ENCODE results near the gene STK32B. TPM values are rescaled to one million over a fixed set of nuclear protein-coding genes. Genes with fewer than 3 reads are reported as not detected.

The STK32B gene
- total and polyA plus RNA-seq, 11 donors = 0.08 to 2.0 (median 0.25) TPM

DNA sequence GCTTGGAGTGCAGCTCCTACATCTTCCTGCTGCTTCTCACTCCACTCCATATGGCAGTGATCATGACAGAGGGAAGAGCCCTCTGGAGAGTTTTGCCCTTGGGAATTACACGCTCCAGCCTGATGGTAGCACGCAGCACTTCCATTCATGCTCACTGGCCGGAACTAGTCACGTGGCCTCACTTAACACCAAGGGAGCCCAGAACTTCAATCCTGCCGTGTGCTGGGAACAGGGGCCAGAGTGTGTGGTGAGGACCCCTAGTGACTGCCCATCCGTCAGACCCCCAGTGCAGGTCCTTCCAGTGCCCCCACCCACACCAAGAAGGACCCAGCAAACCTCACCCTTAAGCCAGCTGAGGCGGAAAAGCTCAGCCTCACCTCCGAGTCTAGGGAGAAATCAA is 426.3 kb downstream of the STK32B start:
- no peak overlapping the region for H3K4me3 ChIP-seq
- ATAC-seq (no peak), DNase-seq (no peak)
- 69 to 74% (median 71%) methylated on average over 7 to 8 of the region's 8 CpGs for WGBS, 4 donors
- no peaks in the 10 kb centered on the region for H3K4me1 ChIP-seq
- no peak overlapping the region for H3K27ac ChIP-seq
- TF ChIP-seq CTCF (IDR thresholded peaks at IDR 0.05) (no peak), POLR2A (IDR thresholded peaks at IDR 0.05) (no peak)
- no peaks in the 10 kb centered on the region for H3K36me3 ChIP-seq
- H3K27me3 ChIP-seq = no peaks in the 10 kb centered on the region
- intact Hi-C loops (cut with DNase I) = no loop called here
- H3K9me3 ChIP-seq = peaks cover 0 to 5% (median 0%) of the 10 kb centered on the region in 12 donors

- H3K27me3 ChIP-seq = no peaks in the 10 kb centered on the region
- intact Hi-C loops (cut with DNase I) = no loop called here
- DNase-seq = no peak
- no peak overlapping the region for H3K4me3 ChIP-seq
- no peaks in the 10 kb centered on the region for H3K36me3 ChIP-seq
- ATAC-seq = no peak
- peaks cover 0 to 5% (median 0%) of the 10 kb centered on the region in 12 donors for H3K9me3 ChIP-seq
- no peak overlapping the region for H3K27ac ChIP-seq
- WGBS, 4 donors = 39 to 52% (median 43%) methylated on average over 4 of the region's 4 CpGs
- H3K4me1 ChIP-seq = no peaks in the 10 kb centered on the region
- TF ChIP-seq CTCF (IDR thresholded peaks at IDR 0.05) = no peak
- no peak for TF ChIP-seq POLR2A (IDR thresholded peaks at IDR 0.05)
Measured at GRCh38 chr4:5478169-5478568, 426.9 kb downstream of the STK32B start.

DNA sequence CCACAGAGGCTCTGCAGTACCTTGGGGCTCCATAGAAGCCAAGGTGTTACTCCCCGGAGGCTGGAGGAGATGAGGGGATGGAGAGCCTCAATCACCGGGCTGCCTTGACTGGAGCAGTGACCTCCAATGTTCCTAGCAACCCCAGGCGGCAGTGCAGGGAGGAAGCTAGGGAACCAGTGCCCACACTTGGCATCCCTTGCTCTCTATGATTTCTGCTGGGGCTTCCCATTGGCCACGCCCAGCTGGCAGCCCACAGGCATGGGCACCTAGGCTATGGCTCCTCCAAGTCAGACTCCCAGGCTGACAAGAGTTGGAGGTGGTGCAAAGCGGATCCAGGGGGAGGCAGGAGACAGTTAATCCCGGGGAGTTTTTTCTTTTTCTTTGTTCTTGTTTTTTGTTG is 427.4 kb downstream of the STK32B start:
- no peak for ATAC-seq
- Histone ChIP-seq H3K36me3 (no peaks in the 10 kb centered on the region), H3K9me3 (peaks cover 0 to 5% (median 0%) of the 10 kb centered on the region in 12 donors), H3K4me3 (no peak overlapping the region), H3K27ac (no peak overlapping the region), H3K27me3 (no peaks in the 10 kb centered on the region), H3K4me1 (no peaks in the 10 kb centered on the region)
- no peak for TF ChIP-seq CTCF (IDR thresholded peaks at IDR 0.05)
- TF ChIP-seq POLR2A (IDR thresholded peaks at IDR 0.05) = no peak
- no peak for DNase-seq
- intact Hi-C loops (cut with DNase I) = no loop called here
- 80 to 85% (median 83%) methylated on average over 5 to 6 of the region's 6 CpGs for WGBS, 4 donors

DNA sequence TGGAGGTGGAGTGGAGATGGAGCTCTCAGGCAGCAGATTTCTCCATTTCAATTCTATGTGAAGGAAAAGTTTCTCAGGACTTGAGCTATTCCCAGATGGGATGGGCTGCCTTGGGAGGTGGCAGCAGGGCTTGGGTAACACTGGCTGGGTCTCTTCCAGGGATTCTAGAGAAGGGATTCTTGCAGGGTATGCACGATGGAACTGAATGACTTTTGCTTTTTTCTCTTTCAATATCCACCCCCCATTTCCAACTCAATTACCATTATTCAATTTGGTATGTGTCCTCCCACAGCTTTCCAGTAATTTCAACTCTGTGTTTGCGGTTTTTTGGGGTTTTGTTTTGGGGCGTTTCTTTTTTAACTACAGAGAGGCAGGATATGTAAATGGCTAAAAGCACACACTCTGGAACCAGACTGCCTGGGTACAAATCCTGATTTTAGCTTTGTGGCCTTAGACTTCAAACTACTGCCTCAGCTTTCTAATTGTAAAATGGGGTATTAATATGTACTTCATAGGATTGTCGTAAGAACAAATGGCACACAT is 428.3 kb downstream of the STK32B start:
- 85 to 90% (median 87%) methylated on average over 4 of the region's 4 CpGs for WGBS, 4 donors
- intact Hi-C loops (cut with DNase I) = no loop called here

More for the DNA sequence above, 428.3 kb downstream of the STK32B start:
- Histone ChIP-seq H3K4me3 (no peak overlapping the region), H3K27me3 (no peaks in the 10 kb centered on the region), H3K36me3 (no peaks in the 10 kb centered on the region), H3K9me3 (peaks cover 0 to 5% (median 0%) of the 10 kb centered on the region in 12 donors), H3K27ac (no peak overlapping the region), H3K4me1 (no peaks in the 10 kb centered on the region)
- no peak for TF ChIP-seq CTCF (IDR thresholded peaks at IDR 0.05)
- no peak for TF ChIP-seq POLR2A (IDR thresholded peaks at IDR 0.05)
- no peak for ATAC-seq
- no peak for DNase-seq

Data from heart left ventricle (tissue), 16 donors.